ENCODE data around the gene POLR3B.

DNA sequence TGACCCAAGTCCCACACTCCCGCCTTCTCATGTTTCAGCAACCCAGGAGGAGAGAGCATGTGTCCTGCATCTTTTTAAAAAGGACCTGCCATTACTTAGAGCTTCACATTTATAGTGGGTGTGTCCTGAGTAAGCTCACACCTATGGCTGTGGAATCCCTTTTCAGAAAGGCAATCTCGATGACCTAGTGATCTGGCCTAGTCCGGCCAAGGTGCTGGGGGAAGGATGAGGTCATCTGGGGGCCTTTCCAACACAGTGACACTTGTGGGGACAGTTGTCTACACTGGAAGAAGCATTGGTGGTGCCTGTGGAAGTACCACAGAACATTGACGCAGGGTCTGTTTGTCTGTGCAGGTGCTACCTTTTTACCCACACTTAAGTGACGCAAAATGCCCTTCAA, 46.9 kb upstream of the POLR3B start:
- no peak for TF ChIP-seq CTCF (IDR thresholded peaks at IDR 0.05; ENCODE audit: insufficient read depth, low read length)
- TF ChIP-seq POLR2AphosphoS5 (IDR thresholded peaks at IDR 0.05; ENCODE audit: low read depth) = no peak
